IPS DF 6.9 (cell line): ENCODE data around the gene MORF4L2.
A peak's percentile ranks its signal among the peaks of the same experiment; 100 is the strongest.

Experiments
- DNase-seq: peaks from one replicate; pipeline ENCODE4 v3.0.0-alpha.2; 2013; ENCODE audit warnings: low read depth, low spot score
- H3K27ac ChIP-seq: one replicate; pipeline ENCODE4 v1.5.1; 2013; ENCODE audit warnings: low read length, control low read depth
- H3K27me3 ChIP-seq: 2 replicates; pipeline ENCODE4 v1.6.1; 2013; ENCODE audit warnings: mild to moderate bottlenecking, low read length; ENCODE audit not compliant: control insufficient read depth, insufficient read depth
- H3K36me3 ChIP-seq: 2 replicates; pipeline ENCODE4 v1.6.1; 2013; ENCODE audit warnings: low read length; ENCODE audit not compliant: control insufficient read depth, insufficient read depth
- H3K4me1 ChIP-seq: 2 replicates; pipeline ENCODE4 v1.6.1; 2013; ENCODE audit warnings: low read length; ENCODE audit not compliant: control insufficient read depth, insufficient read depth
- H3K4me3 ChIP-seq: 2 replicates; pipeline ENCODE4 v1.5.1; 2013; ENCODE audit warnings: mild to moderate bottlenecking, low read length
- H3K9me3 ChIP-seq: 2 replicates; pipeline ENCODE4 v1.6.1; 2013; ENCODE audit warnings: low read length, inconsistent platforms; ENCODE audit not compliant: control insufficient read depth, insufficient read depth
- WGBS: extraction: QIAGEN DNeasy Blood & Tissue Kit; methylation state at CpG from one replicate; pipeline ENCODE4 v1.1.7; 2013; ENCODE audit warnings: mixed read lengths, missing lambda C conversion rate; ENCODE audit not compliant: insufficient read length, insufficient coverage; 5-methylcytosine and 5-hydroxymethylcytosine counted together

The MORF4L2 gene

GRCh38 chrX:103686199-103687072 is at the start of gene MORF4L2:
Gene MORF4L2, minus strand, starts transcription at chrX:103686699. Its CDS starts 9,672 bp downstream, at chrX:103677027.
- Histone ChIP-seq H3K4me3 (peak within 1 kb of the TSS; percentile 98; the same call in 1 of the 2 replicates), H3K36me3 (no peaks in the 10 kb centered on the region), H3K4me1 (no peaks in the 10 kb centered on the region), H3K27ac (no peak within 1 kb of the TSS), H3K27me3 (no peaks in the 10 kb centered on the region), H3K9me3 (no peaks in the 10 kb centered on the region)
- DNase-seq, result peak; percentile 81
- no CpG with 5 or more reads among the region's 37 CpGs for WGBS

GRCh38 chrX:103734125-103734760 is 47.7 kb upstream of the MORF4L2 start:
- DNase-seq, result no peak
- H3K9me3 ChIP-seq, result no peaks in the 10 kb centered on the region
- no peak overlapping the region for H3K4me3 ChIP-seq
- no peaks in the 10 kb centered on the region; the same call in 1 of the 2 replicates for H3K4me1 ChIP-seq
- H3K27ac ChIP-seq, result no peak overlapping the region
- H3K36me3 ChIP-seq, result no peaks in the 10 kb centered on the region
- H3K27me3 ChIP-seq, result no peaks in the 10 kb centered on the region
- WGBS, result no CpG with 5 or more reads among the region's 4 CpGs

- WGBS, result no CpG with 5 or more reads among the region's 1 CpG
- Histone ChIP-seq H3K4me3 (no peak overlapping the region), H3K36me3 (no peaks in the 10 kb centered on the region), H3K27ac (no peak overlapping the region), H3K27me3 (no peaks in the 10 kb centered on the region), H3K9me3 (no peaks in the 10 kb centered on the region), H3K4me1 (peaks cover 3% of the 10 kb centered on the region)
- DNase-seq, result no peak
These were observed 46.5 kb upstream of the MORF4L2 start for GRCh38 chrX:103733017-103733416.

GRCh38 chrX:103730796-103731493 is 44.4 kb upstream of the MORF4L2 start:
- no peaks in the 10 kb centered on the region for H3K9me3 ChIP-seq
- DNase-seq, result no peak
- H3K27ac ChIP-seq, result no peak overlapping the region
- H3K4me3 ChIP-seq, result no peak overlapping the region
- no CpG with 5 or more reads among the region's 8 CpGs for WGBS
- H3K27me3 ChIP-seq, result no peaks in the 10 kb centered on the region
- H3K4me1 ChIP-seq, result peaks cover 5% of the 10 kb centered on the region
- H3K36me3 ChIP-seq, result no peaks in the 10 kb centered on the region

- Histone ChIP-seq H3K27ac (no peak overlapping the region), H3K27me3 (no peaks in the 10 kb centered on the region), H3K36me3 (no peaks in the 10 kb centered on the region), H3K4me1 (peaks cover 5% of the 10 kb centered on the region), H3K9me3 (no peaks in the 10 kb centered on the region), H3K4me3 (no peak overlapping the region)
- WGBS, result no CpG with 5 or more reads among the region's 3 CpGs
- DNase-seq, result no peak
These were observed 43.8 kb upstream of the MORF4L2 start for GRCh38 chrX:103730147-103730795.

- Histone ChIP-seq H3K27me3 (no peaks in the 10 kb centered on the region), H3K9me3 (no peaks in the 10 kb centered on the region), H3K36me3 (no peaks in the 10 kb centered on the region), H3K4me3 (no peak overlapping the region), H3K27ac (no peak overlapping the region), H3K4me1 (peaks cover 5% of the 10 kb centered on the region)
- no peak for DNase-seq
- WGBS, result no CpG with 5 or more reads among the region's 5 CpGs
These were observed 42.5 kb upstream of the MORF4L2 start for GRCh38 chrX:103729015-103729414.

GRCh38 chrX:103727115-103727514 is 40.6 kb upstream of the MORF4L2 start:
- H3K27me3 ChIP-seq, result no peaks in the 10 kb centered on the region
- DNase-seq, result no peak
- peaks cover 5% of the 10 kb centered on the region for H3K4me1 ChIP-seq
- no peak overlapping the region for H3K4me3 ChIP-seq
- H3K36me3 ChIP-seq, result no peaks in the 10 kb centered on the region
- whole genome bisulfite sequencing, result no CpG with 5 or more reads among the region's 4 CpGs
- H3K9me3 ChIP-seq, result no peaks in the 10 kb centered on the region
- H3K27ac ChIP-seq, result no peak overlapping the region

GRCh38 chrX:103726477-103726876 is 40.0 kb upstream of the MORF4L2 start:
- no peaks in the 10 kb centered on the region for H3K36me3 ChIP-seq
- H3K27me3 ChIP-seq, result no peaks in the 10 kb centered on the region
- H3K4me3 ChIP-seq, result no peak overlapping the region
- no peak for DNase-seq
- H3K4me1 ChIP-seq, result peaks cover 5% of the 10 kb centered on the region
- H3K9me3 ChIP-seq, result no peaks in the 10 kb centered on the region
- WGBS, result no CpG with 5 or more reads among the region's 5 CpGs
- H3K27ac ChIP-seq, result no peak overlapping the region

GRCh38 chrX:103722505-103722904 is 36.0 kb upstream of the MORF4L2 start:
- Histone ChIP-seq H3K4me1 (0 out of 2 replicates have a peak, but pooled peaks cover 2% of the 10 kb centered on the region), H3K27me3 (no peaks in the 10 kb centered on the region), H3K27ac (no peak overlapping the region), H3K36me3 (no peaks in the 10 kb centered on the region), H3K9me3 (no peaks in the 10 kb centered on the region), H3K4me3 (no peak overlapping the region)
- no CpG with 5 or more reads among the region's 3 CpGs for WGBS
- no peak for DNase-seq

- no peaks in the 10 kb centered on the region for H3K4me1 ChIP-seq
- H3K9me3 ChIP-seq, result no peaks in the 10 kb centered on the region
- WGBS, result no CpG with 5 or more reads among the region's 4 CpGs
- DNase-seq, result no peak
- H3K27ac ChIP-seq, result no peak overlapping the region
- no peaks in the 10 kb centered on the region for H3K27me3 ChIP-seq
- no peaks in the 10 kb centered on the region for H3K36me3 ChIP-seq
- no peak overlapping the region for H3K4me3 ChIP-seq
These were observed 31.6 kb upstream of the MORF4L2 start for GRCh38 chrX:103718120-103718519.
